GM12892 (cell line): ENCODE measurements around the gene EPS8.

ENCODE experiments used
- POLR2A ChIP-seq: IDR thresholded peaks from 2 replicates; pipeline ENCODE4 v1.6.1; 2011; ENCODE audit warnings: low read depth, low read length, control low read depth
- POLR2AphosphoS5 ChIP-seq: IDR thresholded peaks from 2 replicates; pipeline ENCODE4 v1.6.1; 2011; ENCODE audit warnings: low read depth, low read length, control low read depth
- TAF1 ChIP-seq: IDR thresholded peaks from 2 replicates; pipeline ENCODE4 v1.6.1; 2011; ENCODE audit warnings: low read depth, mild to moderate bottlenecking, control low read depth, low read length, borderline replicate concordance

DNA sequence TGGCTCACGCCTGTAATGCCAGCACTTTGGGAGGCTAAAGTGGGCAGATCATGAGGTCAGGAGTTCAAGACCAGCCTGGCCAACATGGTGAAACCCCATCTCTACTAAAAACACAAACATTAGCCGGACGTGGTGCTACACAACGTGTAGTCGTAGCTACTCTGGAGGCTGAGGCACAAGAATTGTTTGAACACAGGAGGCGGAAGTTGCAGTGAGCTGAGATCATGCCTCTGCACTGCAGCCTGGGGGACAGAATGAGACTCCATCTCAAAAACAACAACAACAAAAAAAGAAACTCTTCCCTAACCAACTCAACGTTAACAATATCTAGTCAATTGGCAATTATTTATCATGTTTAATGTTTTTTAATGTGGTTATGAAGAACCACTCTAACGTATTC is 89.3 kb downstream of the EPS8 start:
- TF ChIP-seq POLR2AphosphoS5: no peak
- no peak for TF ChIP-seq POLR2A
- TF ChIP-seq TAF1: no peak
